ENCODE data around the gene NGRN. TPM values are rescaled to one million over a fixed set of nuclear protein-coding genes. Genes with fewer than 3 reads are reported as not detected.

The NGRN gene
- total and polyA plus RNA-seq, 2 of the 8 experiments (the other 6 are each of a cell fraction or from before 2014, with no cell fraction given) = 60.1 to 101 TPM

GRCh38 chr15:90307661-90308060 lies 42.2 kb downstream of the NGRN start (continued):
- TF ChIP-seq, protein P1, sequence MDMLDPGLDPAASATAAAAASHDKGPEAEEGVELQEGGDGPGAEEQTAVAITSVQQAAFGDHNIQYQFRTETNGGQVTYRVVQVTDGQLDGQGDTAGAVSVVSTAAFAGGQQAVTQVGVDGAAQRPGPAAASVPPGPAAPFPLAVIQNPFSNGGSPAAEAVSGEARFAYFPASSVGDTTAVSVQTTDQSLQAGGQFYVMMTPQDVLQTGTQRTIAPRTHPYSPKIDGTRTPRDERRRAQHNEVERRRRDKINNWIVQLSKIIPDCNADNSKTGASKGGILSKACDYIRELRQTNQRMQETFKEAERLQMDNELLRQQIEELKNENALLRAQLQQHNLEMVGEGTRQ (IDR thresholded peaks at IDR 0.05; ENCODE audit: low read length) = no peak
- TF ChIP-seq TAF1 (IDR thresholded peaks at IDR 0.05; ENCODE audit: low read depth, low read length) (no peak), CHD7 (IDR thresholded peaks at IDR 0.05; ENCODE audit: insufficient replicate concordance, low read length) (no peak), CBX5 (IDR thresholded peaks at IDR 0.05; ENCODE audit: low read depth, low read length) (no peak), RFX5 (IDR thresholded peaks at IDR 0.05; ENCODE audit: borderline replicate concordance, low read depth, low read length) (no peak)
